HG02943 (cell line): Measurements from ENCODE around the gene TBC1D20.
"Not testable (repeated sequence)": the region's sequence is repeated elsewhere in the genome, so short reads cannot be mapped to it uniquely, and the experiment has no call there.

Experiments
- ATAC-seq: cut with Tn5 transposase; IDR thresholded peaks from one replicate; pipeline ENCODE4 v1.9.1; 2021; ENCODE audit warnings: mild to moderate bottlenecking, low read depth, moderate library complexity; ENCODE audit not compliant: unreplicated experiment

The TBC1D20 gene

DNA sequence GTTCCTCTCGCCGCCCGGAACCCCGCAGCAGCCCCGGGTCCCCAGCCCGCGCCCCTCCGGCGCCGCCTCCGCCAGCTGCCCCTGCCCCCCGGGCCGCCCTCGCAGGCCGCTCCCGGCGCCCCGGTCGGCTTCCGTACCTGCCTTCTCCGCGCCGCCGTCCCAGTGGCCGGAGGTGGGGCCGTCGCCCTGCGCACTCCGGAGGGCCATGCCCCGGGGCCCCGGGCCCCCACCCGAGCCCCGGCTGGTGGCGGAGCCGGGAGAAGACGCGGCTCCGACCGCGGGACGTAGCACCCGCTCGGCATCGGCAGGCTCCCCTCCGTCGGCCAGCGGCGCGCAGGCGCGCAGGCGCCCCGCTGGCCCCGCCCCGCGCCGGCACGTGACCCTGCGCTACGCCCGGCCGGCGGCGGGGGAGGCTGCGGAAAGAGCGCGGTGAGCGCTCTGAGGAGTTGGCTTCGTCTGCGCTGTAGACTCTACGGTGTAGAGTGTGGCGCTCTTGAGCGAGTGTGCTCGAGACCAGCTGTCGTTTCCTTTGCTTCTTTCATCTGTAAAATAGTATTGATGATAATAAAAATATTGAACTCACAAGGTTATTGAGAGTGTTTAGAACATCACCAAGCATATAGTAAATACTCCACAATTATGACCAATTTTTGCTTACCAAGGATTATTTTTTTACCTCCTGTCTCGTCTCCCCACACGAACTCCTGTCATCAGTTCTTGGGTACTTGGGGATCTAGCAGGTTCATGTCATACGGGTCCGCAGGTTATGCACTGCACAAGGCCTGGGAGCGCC, at the start of gene TBC1D20:
Gene TBC1D20 (minus strand): TSS at position 335 of the 793 bp plus-strand sequence. CDS start 128 bp downstream, at position 207.
- peak; percentile 83 for ATAC-seq

DNA sequence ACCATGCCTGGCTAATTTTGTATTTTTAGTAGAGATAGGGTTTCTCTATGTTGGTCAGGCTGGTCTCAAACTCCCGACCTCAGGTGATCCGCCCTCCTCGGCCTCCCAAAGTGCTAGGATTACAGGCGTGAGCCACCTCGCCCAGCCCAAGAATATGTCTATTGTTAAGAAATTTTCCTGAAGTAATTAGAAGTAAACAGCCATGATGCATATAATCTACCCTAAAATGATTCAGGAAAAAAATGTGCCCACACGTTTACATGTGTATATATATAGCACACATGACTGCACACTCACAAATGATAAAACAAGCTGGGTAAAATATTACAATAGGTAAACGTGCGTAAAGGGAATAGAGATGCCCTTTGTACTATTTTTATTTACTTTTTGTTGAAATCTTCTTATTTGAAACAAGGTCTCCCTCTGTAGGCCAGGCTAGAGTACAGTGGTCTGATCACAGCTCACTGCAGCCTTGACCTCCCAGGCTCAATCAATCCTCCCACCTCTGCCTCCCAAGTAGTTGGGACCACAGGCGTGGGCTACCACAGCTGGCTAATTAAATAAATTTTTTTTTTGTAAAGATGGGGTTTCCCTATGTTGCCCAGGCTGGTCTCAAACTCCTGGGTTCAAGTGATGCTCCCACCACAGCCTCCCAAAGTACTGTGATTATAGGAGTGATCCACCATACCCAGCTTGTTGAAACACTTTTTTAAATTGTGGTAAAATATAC, 48.2 kb upstream of the TBC1D20 start:
- ATAC-seq = not testable (repeated sequence)

- ATAC-seq = not testable (repeated sequence)
These were observed 46.0 kb upstream of the TBC1D20 start for GRCh38 chr20:508364-508787.

DNA sequence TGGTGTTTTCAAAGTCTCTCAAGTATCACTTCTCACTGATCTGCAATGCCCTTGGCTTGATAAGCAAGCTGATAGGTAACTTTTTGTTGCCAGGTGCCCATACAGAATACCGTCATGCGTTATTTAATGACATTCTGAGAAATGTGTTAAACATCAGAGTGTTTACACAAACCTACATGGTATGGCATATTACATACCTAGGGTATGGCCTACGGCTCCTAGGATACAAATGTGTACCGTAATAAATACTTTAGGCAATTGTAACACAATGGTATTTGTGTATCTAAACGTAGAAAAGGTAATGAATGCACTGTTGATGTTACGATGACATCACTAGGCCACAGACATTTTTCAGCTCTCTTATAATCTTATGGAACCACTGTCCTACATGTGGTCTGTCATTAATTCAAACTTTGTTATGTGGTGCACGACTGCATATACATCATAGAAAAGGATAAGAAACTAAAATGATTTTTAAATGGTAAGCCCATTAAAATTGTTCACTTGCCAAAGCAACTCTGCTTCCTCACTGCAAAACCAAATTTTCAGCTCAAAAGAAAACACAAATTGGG, 45.5 kb upstream of the TBC1D20 start:
- ATAC-seq = no peak

- no peak for ATAC-seq
These were observed 44.8 kb upstream of the TBC1D20 start for GRCh38 chr20:507006-507758.

DNA sequence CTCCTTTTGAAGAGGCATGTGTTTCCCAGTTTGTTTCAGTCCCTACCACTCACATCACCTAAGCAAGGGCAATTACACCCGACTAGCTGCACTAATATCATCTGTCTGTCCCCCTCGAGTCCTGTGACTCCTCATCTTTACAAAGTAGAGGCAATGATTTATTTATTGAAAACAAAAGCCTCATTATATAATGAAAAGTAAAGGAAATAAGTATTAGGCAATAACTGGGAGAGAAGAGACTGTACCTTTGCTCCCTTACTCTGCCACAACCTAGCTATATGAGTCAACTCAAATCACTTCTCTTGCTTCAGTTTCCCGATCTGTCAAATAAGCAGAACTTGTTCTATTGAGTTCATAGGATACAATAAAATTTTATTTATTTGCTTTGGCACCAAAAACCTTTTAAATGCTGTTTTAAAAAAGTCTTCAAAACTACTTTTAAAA, 42.3 kb upstream of the TBC1D20 start:
- no peak for ATAC-seq

GRCh38 chr20:503048-503737, 40.9 kb upstream of the TBC1D20 start:
- no peak for ATAC-seq

DNA sequence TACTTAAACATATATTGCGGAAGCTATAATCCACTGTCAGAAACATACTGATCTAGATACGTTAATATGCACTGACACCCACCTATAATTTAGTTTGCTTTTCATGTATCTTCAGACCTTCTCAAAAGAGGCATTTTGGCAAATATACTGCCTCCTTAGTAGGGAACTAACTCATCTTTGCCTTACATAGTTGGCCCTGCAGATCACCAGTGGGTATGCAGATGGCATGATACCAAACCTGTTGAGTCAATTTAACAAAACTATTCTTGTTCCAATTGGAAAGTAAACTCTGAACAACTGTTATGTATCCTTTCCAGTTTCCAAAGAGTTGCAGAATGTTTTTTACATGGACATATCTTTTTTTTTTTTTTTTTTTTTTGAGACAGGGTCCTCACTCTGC, 35.6 kb upstream of the TBC1D20 start:
- no peak for ATAC-seq

DNA sequence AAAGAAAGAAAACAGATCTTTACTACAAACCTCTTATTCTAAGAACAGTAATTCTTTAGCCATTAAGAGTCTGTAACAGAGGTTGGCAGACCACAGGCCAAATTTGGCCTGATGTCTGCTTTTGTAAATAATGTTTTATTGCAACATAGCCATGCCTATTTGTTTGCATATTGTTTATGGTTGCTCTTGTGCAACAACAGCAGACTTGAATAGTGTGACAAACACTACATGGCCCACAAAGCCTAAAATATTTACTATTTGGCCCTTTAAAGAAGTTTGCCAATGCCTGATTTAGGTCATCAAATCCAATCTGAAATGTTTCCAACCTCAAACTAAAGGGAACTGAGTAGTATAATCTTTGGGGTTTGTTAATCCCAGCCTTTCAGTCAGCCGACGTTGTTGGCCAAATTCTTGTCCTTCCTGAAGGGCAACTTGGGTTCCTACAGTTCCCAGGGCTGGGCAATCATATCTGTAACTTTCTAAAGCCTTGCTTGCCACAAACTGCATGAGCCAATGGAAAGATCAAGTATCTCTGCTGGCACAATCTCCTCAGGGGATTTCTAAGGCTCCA, 33.9 kb upstream of the TBC1D20 start:
- ATAC-seq = no peak

GRCh38 chr20:492159-492558, 29.8 kb upstream of the TBC1D20 start:
- no peak for ATAC-seq

GRCh38 chr20:487655-488054, 25.3 kb upstream of the TBC1D20 start:
- ATAC-seq = no peak

- ATAC-seq = no peak
These were observed 21.7 kb upstream of the TBC1D20 start for GRCh38 chr20:483815-484644.

GRCh38 chr20:481167-481566, 18.8 kb upstream of the TBC1D20 start:
- ATAC-seq = no peak

GRCh38 chr20:480044-480443, 17.7 kb upstream of the TBC1D20 start:
- ATAC-seq = no peak

- ATAC-seq = no peak
These were observed 17.2 kb upstream of the TBC1D20 start for GRCh38 chr20:479487-479886.

- no peak for ATAC-seq
These were observed 16.7 kb upstream of the TBC1D20 start for GRCh38 chr20:478949-479429.

DNA sequence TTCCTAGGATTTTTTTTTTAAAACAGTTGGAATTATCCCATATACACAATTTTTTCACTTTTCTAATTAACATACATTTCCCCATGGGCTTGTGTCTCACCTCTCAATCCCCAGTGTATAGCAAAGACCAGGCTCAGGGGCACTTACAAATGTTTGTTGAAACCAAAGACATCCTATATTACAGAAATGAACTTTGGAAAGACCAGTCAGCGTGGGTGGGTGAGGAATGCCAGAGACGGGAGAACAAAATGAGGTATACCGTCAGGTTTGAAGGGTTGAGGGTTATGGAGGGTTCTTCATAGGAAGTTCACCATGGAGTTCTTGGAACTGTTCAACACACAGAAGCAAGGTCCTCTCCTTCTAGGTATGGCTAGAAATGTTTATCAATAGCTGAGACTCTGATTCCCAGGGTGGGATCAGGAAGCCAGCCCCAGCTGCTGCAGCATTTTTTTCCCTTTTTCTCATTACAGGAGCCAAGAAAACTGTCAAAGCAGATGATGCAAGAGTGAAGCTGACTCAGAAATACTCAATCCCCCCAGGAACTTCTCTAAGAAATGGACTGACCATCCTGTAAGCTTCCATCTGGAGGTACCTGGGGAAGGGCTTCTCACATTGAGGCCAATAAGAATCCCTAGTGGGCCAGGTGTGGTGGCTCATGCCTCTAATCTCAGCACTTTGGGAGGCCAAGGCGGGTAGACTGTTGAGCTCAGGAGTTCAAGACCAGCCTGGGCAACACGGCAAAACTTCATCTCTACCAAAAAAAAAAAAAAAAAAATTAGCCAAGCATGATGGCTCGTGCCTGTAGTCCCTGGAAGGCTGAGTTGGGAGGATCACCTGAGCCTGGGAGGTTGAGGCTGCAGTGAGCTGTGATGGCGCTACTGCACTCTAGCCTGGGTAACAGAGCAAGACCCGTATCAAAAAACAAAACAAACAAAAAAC, 15.9 kb upstream of the TBC1D20 start:
- no peak for ATAC-seq
